Adrenal gland (tissue), 12 donors: ENCODE data around the gene FRAT2. TPM values are rescaled to one million over a fixed set of nuclear protein-coding genes. Genes with fewer than 3 reads are reported as not detected.

Source experiments
- DNase-seq, 7 donors: peaks; one replicate each; pipeline ENCODE4 v3.0.0-alpha.2; 2019 to 2020
- H3K27ac ChIP-seq, 5 donors: fragments of 200-600 bp; sonication (generic) in 4 of 5; 1 replicate in 3 of 5; 2 replicates in 2 of 5; pipeline versions ENCODE4 v1.5.1 to v1.8.0; 2016 to 2020; ENCODE audit warnings: mild to moderate bottlenecking in 1 of 5
- H3K27me3 ChIP-seq: fragments of 200-600 bp; 2 replicates; pipeline ENCODE4 v1.8.0; 2021
- H3K36me3 ChIP-seq, 2 donors: fragments of 200-600 bp; replicated peaks in 1 of 2; 1 replicate in 1 of 2; 2 replicates in 1 of 2; pipeline versions ENCODE4 v1.5.1 to v1.8.0; 2018 to 2022
- H3K4me1 ChIP-seq, 2 donors: fragments of 200-600 bp; replicated peaks in 1 of 2; 1 replicate in 1 of 2; 2 replicates in 1 of 2; pipeline versions ENCODE4 v1.5.1 to v1.8.0; 2018 to 2021
- H3K4me3 ChIP-seq, 4 donors: fragments of 200-600 bp; sonication (generic) in 3 of 4; one replicate each; pipeline ENCODE4 v1.5.1; 2016 to 2018
- H3K9me3 ChIP-seq, 3 donors: fragments of 200-600 bp; sonication (generic) in 1 of 3; replicated peaks in 1 of 3; 1 replicate in 2 of 3; 2 replicates in 1 of 3; pipeline versions ENCODE4 v1.5.1 to v1.8.0; 2016 to 2021
- CTCF ChIP-seq, 6 experiments: fragments of 450-650 bp in 4 of 6; fragments of 200-600 bp in 2 of 6; sonication (generic) in 1 of 6; IDR thresholded peaks; 1 replicate in 5 of 6; 2 replicates in 1 of 6; pipeline versions ENCODE4 v1.5.1 to v1.8.0; 2016 to 2021; ENCODE audit warnings: antibody characterized with exemption in 6 of 6, mild to moderate bottlenecking in 2 of 6, moderate library complexity in 1 of 6
- POLR2A ChIP-seq, 2 donors: fragments of 450-650 bp; IDR thresholded peaks; one replicate each; pipeline ENCODE4 v1.6.1; 2017; ENCODE audit warnings: antibody characterized with exemption in 2 of 2, mild to moderate bottlenecking in 2 of 2, moderate library complexity in 1 of 2
- WGBS, 4 donors: extraction: QIAGEN DNeasy Blood & Tissue Kit in 2 of 4; methylation state at CpG; one replicate each; pipeline versions ENCODE4 v1.1.5 to v1.1.7; 2013 to 2017; 5-methylcytosine and 5-hydroxymethylcytosine counted together
- intact Hi-C, 2 donors: fragments of 100-400 bp; cut with DNase I; formaldehyde crosslinking; loops; one replicate each; pipeline versions ENCODE4 v1.14.1 to v1.15.0; 2022 to 2023
- polyA plus RNA-seq, 3 donors: library from polyadenylated mRNA; stranded (reverse); fragments of 200-250 nt in 2 of 3; fragments of 350-450 nt in 1 of 3; fragmentation: Illumina TruSeq in 1 of 3; extraction: RNeasy Lipid Tissue Mini Kit (QIAGEN cat#74804) in 1 of 3; gene quantifications; one replicate each; pipeline ENCODE4 v1.2.3, GENCODE V29; 2013 to 2014
- total RNA-seq, 9 donors: library from RNA; depleted of rRNA in 4 of 9; stranded (reverse); fragments of >200 nt in 4 of 9; fragments of 120-200 nt in 1 of 9; fragmentation: NEBNext Ultra II Directional in 1 of 9; extraction: Animal tissue kit (Norgen Biotek cat#: 25700) in 1 of 9; gene quantifications; one replicate each; pipeline versions ENCODE4 v1.1.0 to v1.2.4, GENCODE V29; 2013 to 2023
- donor health status: healthy with polysubstance abuse.
- donor health status: Bipolar disorder and iron deficiency.
- donor health status: DM: yes; HTN: yes; CAD: no.
- donor health status: DM: no; HTN: no; CAD: no.
- donor health status: DM: no; HTN: no; CAD: no.
- donor health status: DM: yes; HTN: yes; CAD: no.

FRAT2 gene
- total and polyA plus RNA-seq, 12 donors: 2.8 to 17.9 (median 7.7) TPM

DNA sequence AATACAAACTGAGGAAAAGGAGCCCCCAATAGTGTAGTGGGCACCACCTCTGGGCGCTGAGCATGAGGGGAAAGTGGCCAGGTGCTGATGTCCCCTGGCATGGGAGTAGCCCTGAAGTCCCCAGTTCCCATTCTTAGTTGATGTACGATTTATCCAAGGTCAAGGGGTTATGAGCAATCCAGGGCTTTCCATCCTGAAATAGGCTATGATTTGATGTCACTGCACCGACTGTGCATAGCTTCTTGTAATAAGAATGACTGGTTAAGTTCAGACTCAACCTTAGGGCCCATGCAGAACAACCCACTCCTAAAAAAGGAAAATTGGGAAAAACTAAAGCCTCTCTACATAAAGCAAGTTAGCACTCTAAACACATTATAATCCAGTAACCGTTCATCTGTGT is 11.0 kb downstream of the FRAT2 start:
- DNase-seq: no peak
- H3K4me3 ChIP-seq: no peak overlapping the region
- intact Hi-C loops: no loop called here
- H3K36me3 ChIP-seq: no peaks in the 10 kb centered on the region
- no peak overlapping the region for H3K27ac ChIP-seq
- WGBS, 4 donors: 61 to 74% (median 69%) methylated on average over 4 of the region's 4 CpGs
- H3K4me1 ChIP-seq: peaks cover 10 to 27% of the 10 kb centered on the region in 2 donors
- no peaks in the 10 kb centered on the region for H3K27me3 ChIP-seq
- TF ChIP-seq POLR2A (IDR thresholded peaks at IDR 0.05) (no peak), CTCF (IDR thresholded peaks at IDR 0.05) (no peak)
- H3K9me3 ChIP-seq: no peaks in the 10 kb centered on the region

DNA sequence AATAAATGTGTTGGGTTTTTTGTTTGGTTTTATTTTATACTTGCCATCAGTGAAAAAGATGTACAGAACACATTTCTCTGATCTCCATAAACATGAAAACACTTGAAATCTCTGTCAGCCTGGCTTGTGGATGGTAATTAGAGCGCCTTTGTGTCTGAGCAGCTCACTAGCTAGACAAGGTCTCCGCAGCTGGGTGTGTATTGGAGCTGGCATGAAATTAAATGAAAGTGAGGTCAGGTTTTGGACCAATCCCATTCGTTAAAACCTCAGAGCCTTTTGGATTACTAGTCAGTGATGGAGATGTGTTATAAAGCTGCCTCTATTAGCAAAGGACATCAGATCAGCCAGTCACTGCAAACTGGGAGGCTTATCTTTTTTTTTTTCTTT is 12.7 kb downstream of the FRAT2 start:
- no peak for TF ChIP-seq POLR2A (IDR thresholded peaks at IDR 0.05)
- TF ChIP-seq CTCF (IDR thresholded peaks at IDR 0.05): no peak
- no peaks in the 10 kb centered on the region for H3K9me3 ChIP-seq
- H3K4me3 ChIP-seq: no peak overlapping the region
- H3K27me3 ChIP-seq: no peaks in the 10 kb centered on the region
- peak overlapping the region in 2 of 5 donors; percentile 97 to 98 for H3K27ac ChIP-seq
- 68 to 81% (median 74%) methylated on average over 3 of the region's 3 CpGs for WGBS, 4 donors
- intact Hi-C loops: no loop called here
- DNase-seq: peak in 1 of 7 donors; percentile 60
- no peaks in the 10 kb centered on the region for H3K36me3 ChIP-seq
- peaks cover 10 to 29% of the 10 kb centered on the region in 2 donors for H3K4me1 ChIP-seq

DNA sequence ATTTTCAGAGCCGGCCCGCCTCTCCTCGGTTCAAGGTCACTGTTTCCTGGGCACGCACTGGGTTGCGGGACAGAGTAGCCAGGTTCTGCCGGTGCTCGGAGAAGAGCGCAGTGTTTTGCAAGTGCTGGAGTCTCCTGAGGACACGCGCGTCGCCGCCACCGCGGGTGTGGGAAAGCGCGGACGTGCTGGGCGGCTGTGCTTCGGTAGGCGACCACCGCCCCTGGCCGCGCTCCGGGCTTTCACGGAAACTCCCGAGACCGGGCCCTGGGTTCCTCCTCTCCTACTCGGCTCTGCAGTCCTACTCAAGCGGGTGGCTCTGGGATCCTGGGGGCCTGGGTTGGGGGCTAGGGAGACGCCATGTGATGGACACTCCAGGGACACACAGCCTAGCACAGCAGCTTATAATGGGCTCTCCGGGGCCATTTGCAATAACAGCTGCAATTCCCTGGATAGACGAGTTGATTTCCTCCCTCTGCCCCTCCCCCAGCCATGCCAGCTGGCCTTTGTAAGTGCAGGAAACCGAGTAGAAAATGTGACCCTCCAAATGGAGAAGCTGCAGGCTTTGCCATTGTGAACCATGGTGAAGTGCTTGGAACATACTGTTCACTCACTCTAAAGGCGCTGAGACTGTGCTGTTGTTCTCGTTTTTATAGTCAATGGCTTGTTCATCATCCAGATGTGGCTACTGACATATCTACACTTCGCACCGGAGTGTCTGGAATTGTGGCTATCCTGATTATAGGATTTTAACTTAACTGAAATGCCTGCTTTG is 13.3 kb downstream of the FRAT2 start:
- 21 to 33% (median 25%) methylated on average over 26 to 38 of the region's 38 CpGs for WGBS, 4 donors
- peak; percentile 38 to 78 (median 50) for DNase-seq

More for the DNA sequence above, 13.3 kb downstream of the FRAT2 start:
- H3K36me3 ChIP-seq: no peaks in the 10 kb centered on the region
- peaks cover 10 to 29% of the 10 kb centered on the region in 2 donors for H3K4me1 ChIP-seq
- no peak for TF ChIP-seq POLR2A (IDR thresholded peaks at IDR 0.05)
- TF ChIP-seq CTCF (IDR thresholded peaks at IDR 0.05): no peak
- H3K27ac ChIP-seq: peak overlapping the region in 2 of 5 donors; percentile 97 to 98
- intact Hi-C loops: no loop called here
- H3K27me3 ChIP-seq: no peaks in the 10 kb centered on the region
- no peaks in the 10 kb centered on the region for H3K9me3 ChIP-seq
- H3K4me3 ChIP-seq: peak overlapping the region in 2 of 4 donors; percentile 8 to 96
